ENCODE data around the gene SPEG. TPM values are rescaled to one million over a fixed set of nuclear protein-coding genes. Genes with fewer than 3 reads are reported as not detected.

Gene SPEG
- total RNA-seq, 1 donor from 2014 or later, result 71.2 TPM

DNA sequence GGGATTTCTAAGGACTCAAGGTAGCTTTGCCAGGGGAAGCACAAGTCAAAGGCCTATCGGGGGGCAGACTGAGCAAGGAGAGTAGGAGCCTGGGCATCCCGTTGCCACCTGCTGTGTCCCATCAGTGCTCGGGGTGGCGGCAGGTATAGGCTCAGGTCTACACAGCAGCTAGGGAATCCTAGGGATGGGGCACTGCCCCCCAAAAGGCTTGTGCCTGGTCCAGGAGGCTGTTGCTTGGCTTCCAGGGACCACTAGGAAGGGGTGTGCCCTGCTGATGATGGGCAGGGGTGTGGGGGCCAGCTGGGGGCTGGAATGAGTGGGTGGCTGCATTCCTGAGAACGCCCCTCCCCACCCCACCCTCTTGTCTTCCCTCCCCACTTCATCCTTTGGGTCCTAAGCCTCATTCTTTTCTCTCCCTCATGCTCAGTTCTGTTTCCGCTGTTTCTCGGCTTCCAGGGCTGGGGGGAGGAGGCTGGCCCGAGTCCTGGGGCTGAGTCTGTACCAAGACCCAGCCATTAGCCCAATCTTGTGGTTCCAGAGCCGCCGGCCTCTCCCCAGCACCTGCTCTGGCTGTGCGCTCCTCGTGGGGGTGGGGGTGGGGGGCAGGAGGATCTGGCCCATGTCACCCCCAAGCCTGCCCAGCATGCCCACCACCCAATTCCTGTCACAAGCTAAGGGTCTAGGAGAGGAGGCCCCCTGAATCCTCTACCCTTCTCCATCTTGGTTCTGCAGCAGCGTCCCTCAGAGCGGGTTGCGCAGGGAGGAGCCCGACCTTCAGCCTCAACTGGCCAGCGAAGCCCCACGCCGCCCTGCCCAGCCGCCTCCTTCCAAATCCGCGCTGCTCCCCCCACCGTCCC is 12.8 kb downstream of the SPEG start:
- no peak overlapping the region for H3K27ac Mint-ChIP-seq (ENCODE audit: unreplicated experiment)

GRCh38 chr2:219448099-219448775 is 13.6 kb downstream of the SPEG start:
- Histone ChIP-seq H3K4me2 (ENCODE audit: low read length) (no peak overlapping the region), H3K9me3 (ENCODE audit: insufficient read depth, low read depth, low read length) (no peaks in the 10 kb centered on the region), H4K20me1 (ENCODE audit: insufficient read depth, low read length) (no peaks in the 10 kb centered on the region), H3K27me3 (ENCODE audit: insufficient read depth, low read length) (no peaks in the 10 kb centered on the region), H3K4me1 (ENCODE audit: insufficient read depth, low read length) (peaks cover 51% of the 10 kb centered on the region), H3K79me2 (ENCODE audit: insufficient read depth, low read length) (peaks cover 47% of the 10 kb centered on the region), H3K27ac (ENCODE audit: low read depth, low read length) (no peak overlapping the region), H3K36me3 (ENCODE audit: insufficient read depth, low read length) (peaks cover 6% of the 10 kb centered on the region), H2AFZ (ENCODE audit: low read depth, low read length) (no peak overlapping the region), H3K9ac (ENCODE audit: low read length) (no peak overlapping the region), H3K4me3 (ENCODE audit: insufficient read depth, low read depth, low read length) (no peak overlapping the region)
- no peak for FAIRE-seq
- peaks cover 24% of the 10 kb centered on the region for H3K36me3 Mint-ChIP-seq (ENCODE audit: low read depth, unreplicated experiment)
- TF ChIP-seq EZH2 (IDR thresholded peaks at IDR 0.05; ENCODE audit: insufficient read depth, low read length), result no peak
- TF ChIP-seq, protein P1, sequence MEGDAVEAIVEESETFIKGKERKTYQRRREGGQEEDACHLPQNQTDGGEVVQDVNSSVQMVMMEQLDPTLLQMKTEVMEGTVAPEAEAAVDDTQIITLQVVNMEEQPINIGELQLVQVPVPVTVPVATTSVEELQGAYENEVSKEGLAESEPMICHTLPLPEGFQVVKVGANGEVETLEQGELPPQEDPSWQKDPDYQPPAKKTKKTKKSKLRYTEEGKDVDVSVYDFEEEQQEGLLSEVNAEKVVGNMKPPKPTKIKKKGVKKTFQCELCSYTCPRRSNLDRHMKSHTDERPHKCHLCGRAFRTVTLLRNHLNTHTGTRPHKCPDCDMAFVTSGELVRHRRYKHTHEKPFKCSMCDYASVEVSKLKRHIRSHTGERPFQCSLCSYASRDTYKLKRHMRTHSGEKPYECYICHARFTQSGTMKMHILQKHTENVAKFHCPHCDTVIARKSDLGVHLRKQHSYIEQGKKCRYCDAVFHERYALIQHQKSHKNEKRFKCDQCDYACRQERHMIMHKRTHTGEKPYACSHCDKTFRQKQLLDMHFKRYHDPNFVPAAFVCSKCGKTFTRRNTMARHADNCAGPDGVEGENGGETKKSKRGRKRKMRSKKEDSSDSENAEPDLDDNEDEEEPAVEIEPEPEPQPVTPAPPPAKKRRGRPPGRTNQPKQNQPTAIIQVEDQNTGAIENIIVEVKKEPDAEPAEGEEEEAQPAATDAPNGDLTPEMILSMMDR (IDR thresholded peaks at IDR 0.05; ENCODE audit: insufficient read depth, low read depth, low read length), result no peak
- peaks cover 45% of the 10 kb centered on the region for H3K4me1 Mint-ChIP-seq (ENCODE audit: low read depth, unreplicated experiment)
- no peaks in the 10 kb centered on the region for H3K9me3 Mint-ChIP-seq (ENCODE audit: unreplicated experiment)
- H3K4me3 Mint-ChIP-seq (ENCODE audit: unreplicated experiment), result no peak overlapping the region
- H3K27ac Mint-ChIP-seq (ENCODE audit: unreplicated experiment), result no peak overlapping the region
- no peaks in the 10 kb centered on the region for H3K27me3 Mint-ChIP-seq (ENCODE audit: low read depth, unreplicated experiment)
- no peak for DNase-seq (ENCODE audit: low read depth)

More for the DNA sequence above, 12.8 kb downstream of the SPEG start:
- H3K4me3 ChIP-seq (ENCODE audit: insufficient read depth, low read depth, low read length), result no peak overlapping the region
- FAIRE-seq (no peak), DNase-seq (ENCODE audit: low read depth) (peak; percentile 60)
- H4K20me1 ChIP-seq (ENCODE audit: insufficient read depth, low read length), result no peaks in the 10 kb centered on the region
- Mint-ChIP-seq H3K4me3 (ENCODE audit: unreplicated experiment) (no peak overlapping the region), H3K9me3 (ENCODE audit: unreplicated experiment) (no peaks in the 10 kb centered on the region), H3K4me1 (ENCODE audit: low read depth, unreplicated experiment) (peaks cover 45% of the 10 kb centered on the region), H3K36me3 (ENCODE audit: low read depth, unreplicated experiment) (peaks cover 21% of the 10 kb centered on the region), H3K27me3 (ENCODE audit: low read depth, unreplicated experiment) (no peaks in the 10 kb centered on the region)
- H3K4me2 ChIP-seq (ENCODE audit: low read length), result peak overlapping the region; percentile 41
- no peak overlapping the region for H3K27ac ChIP-seq (ENCODE audit: low read depth, low read length)
- no peak overlapping the region for H3K9ac ChIP-seq (ENCODE audit: low read length)
- H3K36me3 ChIP-seq (ENCODE audit: insufficient read depth, low read length), result peaks cover 6% of the 10 kb centered on the region
- H3K27me3 ChIP-seq (ENCODE audit: insufficient read depth, low read length), result no peaks in the 10 kb centered on the region
- peaks cover 50% of the 10 kb centered on the region for H3K4me1 ChIP-seq (ENCODE audit: insufficient read depth, low read length)
- no peak for TF ChIP-seq EZH2 (IDR thresholded peaks at IDR 0.05; ENCODE audit: insufficient read depth, low read length)
- TF ChIP-seq, protein P1 (IDR thresholded peaks at IDR 0.05; ENCODE audit: insufficient read depth, low read depth, low read length), result no peak
- no peaks in the 10 kb centered on the region for H3K9me3 ChIP-seq (ENCODE audit: insufficient read depth, low read depth, low read length)
- H2AFZ ChIP-seq (ENCODE audit: low read depth, low read length), result no peak overlapping the region
- H3K79me2 ChIP-seq (ENCODE audit: insufficient read depth, low read length), result peaks cover 54% of the 10 kb centered on the region
